Measurements from ENCODE around the gene TRAF3.
"Not testable (repeated sequence)": the region's sequence is repeated elsewhere in the genome, so short reads cannot be mapped to it uniquely, and the experiment has no call there.

The TRAF3 gene

GRCh38 chr14:102805941-102806340 is 28.7 kb downstream of the TRAF3 start:
- no peak for DNase-seq (ENCODE audit: low read depth in 2 of 2)

GRCh38 chr14:102806447-102806846 is 29.2 kb downstream of the TRAF3 start:
- DNase-seq (ENCODE audit: low read depth in 2 of 2) = no peak

- no peak for DNase-seq (ENCODE audit: low read depth in 2 of 2)
Observed at GRCh38 chr14:102807013-102807406, 29.8 kb downstream of the TRAF3 start.

GRCh38 chr14:102809870-102810269 is 32.6 kb downstream of the TRAF3 start:
- no peak for DNase-seq (ENCODE audit: low read depth in 2 of 2)

GRCh38 chr14:102810523-102810922 is 33.3 kb downstream of the TRAF3 start:
- no peak for DNase-seq (ENCODE audit: low read depth in 2 of 2)

- no peak for DNase-seq (ENCODE audit: low read depth in 2 of 2)
Observed at GRCh38 chr14:102811254-102811963, 34.2 kb downstream of the TRAF3 start.

GRCh38 chr14:102811971-102812370 is 34.7 kb downstream of the TRAF3 start:
- DNase-seq (ENCODE audit: low read depth in 2 of 2) = no peak

- DNase-seq (ENCODE audit: low read depth in 2 of 2) = no peak
Observed at GRCh38 chr14:102813691-102814090, 36.4 kb downstream of the TRAF3 start.

GRCh38 chr14:102817318-102817717 is 40.1 kb downstream of the TRAF3 start:
- DNase-seq (ENCODE audit: low read depth in 2 of 2) = no peak

- no peak for DNase-seq (ENCODE audit: low read depth in 2 of 2)
Observed at GRCh38 chr14:102817942-102818940, 41.0 kb downstream of the TRAF3 start.

GRCh38 chr14:102819176-102819628 is 42.0 kb downstream of the TRAF3 start:
- peak; percentile 21 to 50 for DNase-seq (ENCODE audit: low read depth in 2 of 2)

- DNase-seq (ENCODE audit: low read depth in 2 of 2) = no peak
Observed at GRCh38 chr14:102819747-102820330, 42.6 kb downstream of the TRAF3 start.

GRCh38 chr14:102821252-102821651 is 44.0 kb downstream of the TRAF3 start:
- DNase-seq (ENCODE audit: low read depth in 2 of 2) = no peak

GRCh38 chr14:102822311-102822863 is 45.1 kb downstream of the TRAF3 start:
- peak in 1 of 2 donors; percentile 37 for DNase-seq (ENCODE audit: low read depth in 2 of 2)

- not testable (repeated sequence) for DNase-seq (ENCODE audit: low read depth in 2 of 2)
Observed at GRCh38 chr14:102822887-102823286, 45.6 kb downstream of the TRAF3 start.

GRCh38 chr14:102823546-102823945 is 46.3 kb downstream of the TRAF3 start:
- DNase-seq (ENCODE audit: low read depth in 2 of 2) = no peak

- no peak for DNase-seq (ENCODE audit: low read depth in 2 of 2)
Observed at GRCh38 chr14:102824832-102825231, 47.6 kb downstream of the TRAF3 start.

- no peak for DNase-seq (ENCODE audit: low read depth in 2 of 2)
Observed at GRCh38 chr14:102825307-102826095, 48.3 kb downstream of the TRAF3 start.

GRCh38 chr14:102826161-102826560 is 48.9 kb downstream of the TRAF3 start:
- no peak for DNase-seq (ENCODE audit: low read depth in 2 of 2)

- no peak for DNase-seq (ENCODE audit: low read depth in 2 of 2)
Observed at GRCh38 chr14:102826751-102827675, 49.8 kb downstream of the TRAF3 start.
